Endothelial cell of umbilical vein (primary cell): ENCODE measurements around the gene CP. TPM values are rescaled to one million over a fixed set of nuclear protein-coding genes. Genes with fewer than 3 reads are reported as not detected.

Experiments used
- BruUV-seq: library from RNA; stranded (reverse); fragments of 400-500 nt; replicated peaks from 2 replicates; lab custom pipeline; 2021; lab: Mats Ljungman, UMichigan
- CTCF ChIA-PET: fragments of 300-600, 350-600 bp; sonication (Branson Sonifier 250); formaldehyde crosslinking; loops from one replicate; lab custom pipeline; 2021; ENCODE audit warnings: antibody characterized with exemption, inconsistent platforms; lab: Charles Lee
- POLR2A ChIA-PET: fragments of 300-600, 350-600 bp; sonication (Branson Sonifier 250); formaldehyde crosslinking; loops from one replicate; lab custom pipeline; 2021; ENCODE audit warnings: antibody characterized with exemption, inconsistent platforms; lab: Charles Lee
- DNase-seq: peaks from one replicate; pipeline ENCODE4 v3.0.0-alpha.2; 2011; ENCODE audit warnings: low read depth, low spot score
- FAIRE-seq: peaks from 2 replicates; lab custom pipeline; 2011; peaks lifted over from hg19 to GRCh38; lab: Jason Lieb, UNC
- H2AFZ ChIP-seq: 2 replicates; pipeline ENCODE4 v1.6.0; 2012; ENCODE audit warnings: low read depth, low read length, control low read depth, inconsistent platforms
- H3K27ac ChIP-seq: 2 replicates; pipeline ENCODE4 v1.5.1; 2011; ENCODE audit warnings: low read depth, mild to moderate bottlenecking, control low read depth, low read length, moderate library complexity; ENCODE audit not compliant: insufficient read depth
- H3K27me3 ChIP-seq, 2 experiments: 2 replicates each; pipeline versions ENCODE4 v1.6.0 to v1.6.1; 2011; ENCODE audit warnings: low read length in 2 of 2, mixed read lengths in 1 of 2; ENCODE audit not compliant: control insufficient read depth in 2 of 2, insufficient read depth in 2 of 2
- H3K36me3 ChIP-seq, 2 experiments: 2 replicates in 1 of 2; 3 replicates in 1 of 2; pipeline ENCODE4 v1.5.1; 2011; ENCODE audit warnings: low read length in 2 of 2, mild to moderate bottlenecking in 1 of 2, moderate library complexity in 1 of 2; ENCODE audit not compliant: control insufficient read depth in 2 of 2, insufficient read depth in 2 of 2; ENCODE audit errors: extremely low read depth in 1 of 2
- H3K4me1 ChIP-seq: 3 replicates; pipeline ENCODE4 v1.5.1; 2011; ENCODE audit warnings: mild to moderate bottlenecking, low read length; ENCODE audit not compliant: control insufficient read depth, insufficient read depth; ENCODE audit errors: extremely low read depth
- H3K4me2 ChIP-seq: 2 replicates; pipeline ENCODE4 v1.6.1; 2011; ENCODE audit warnings: low read length, control low read depth, mixed read lengths; ENCODE audit not compliant: insufficient read depth
- H3K4me3 ChIP-seq, 3 experiments: fragments of 200-600 bp in 1 of 3; sonication (generic), shearing (Covaris generic) in 1 of 3; replicated peaks in 1 of 3; 2 replicates each; pipeline ENCODE4 v1.5.1; 2011 to 2016; ENCODE audit warnings: control low read depth in 3 of 3, low read length in 3 of 3, mild to moderate bottlenecking in 2 of 3, inconsistent platforms in 1 of 3, low read depth in 1 of 3, moderate library complexity in 1 of 3; ENCODE audit not compliant: insufficient read depth in 1 of 3
- H3K79me2 ChIP-seq: 2 replicates; pipeline ENCODE4 v1.6.0; 2012; ENCODE audit warnings: low read length, inconsistent platforms; ENCODE audit not compliant: control insufficient read depth, insufficient read depth
- H3K9ac ChIP-seq: replicated peaks from 2 replicates; pipeline ENCODE3; 2011; ENCODE audit warnings: low read length, control low read depth; ENCODE audit not compliant: insufficient read depth; ENCODE audit errors: extremely low read depth
- H3K9me1 ChIP-seq: replicated peaks from 3 replicates; pipeline ENCODE4 v1.6.0; 2011; ENCODE audit warnings: mild to moderate bottlenecking, low read length; ENCODE audit not compliant: control insufficient read depth, insufficient read depth; ENCODE audit errors: extremely low read depth
- H3K9me3 ChIP-seq: replicated peaks from 2 replicates; pipeline ENCODE4 v1.5.1; 2012; ENCODE audit warnings: low read length, inconsistent platforms; ENCODE audit not compliant: control insufficient read depth, insufficient read depth
- H4K20me1 ChIP-seq: replicated peaks from 2 replicates; pipeline ENCODE3; 2011; ENCODE audit warnings: mild to moderate bottlenecking, low read length; ENCODE audit not compliant: control insufficient read depth, insufficient read depth; ENCODE audit errors: extremely low read depth
- CTCF ChIP-seq, 2 donors: IDR thresholded peaks; 1 replicate in 1 of 2; 2 replicates in 1 of 2; pipeline ENCODE4 v1.5.1; 2011; ENCODE audit warnings: low read length in 2 of 2, mild to moderate bottlenecking in 2 of 2, moderate library complexity in 2 of 2, control low read depth in 1 of 2, inconsistent platforms in 1 of 2, low read depth in 1 of 2; ENCODE audit not compliant: insufficient read depth in 1 of 2; ENCODE audit errors: extremely low read depth in 1 of 2
- EZH2 ChIP-seq: IDR thresholded peaks from 2 replicates; pipeline ENCODE4 v1.6.1; 2012; ENCODE audit warnings: borderline replicate concordance, low read depth, mild to moderate bottlenecking, moderate library complexity, low read length, inconsistent platforms; ENCODE audit not compliant: severe bottlenecking
- FOS ChIP-seq: IDR thresholded peaks from 2 replicates; pipeline ENCODE4 v1.6.1; 2011; ENCODE audit warnings: mild to moderate bottlenecking, low read length, moderate library complexity, borderline replicate concordance; ENCODE audit not compliant: insufficient read depth
- GATA2 ChIP-seq: IDR thresholded peaks from 2 replicates; pipeline ENCODE4 v1.7.0; 2011; ENCODE audit warnings: low read depth, mild to moderate bottlenecking, moderate library complexity, mixed read lengths, low read length; ENCODE audit not compliant: insufficient read length, insufficient read depth
- JUN ChIP-seq: IDR thresholded peaks from 2 replicates; pipeline ENCODE4 v1.6.1; 2011; ENCODE audit warnings: borderline replicate concordance, low read depth; ENCODE audit not compliant: insufficient read length, insufficient read depth
- MAX ChIP-seq: IDR thresholded peaks from 2 replicates; pipeline ENCODE4 v1.6.1; 2011; ENCODE audit not compliant: insufficient read depth, insufficient read length
- MYC ChIP-seq: IDR thresholded peaks from one replicate; pipeline ENCODE4 v1.6.1; 2011; ENCODE audit warnings: mild to moderate bottlenecking, low read depth, low read length
- POLR2A ChIP-seq: IDR thresholded peaks from 2 replicates; pipeline ENCODE4 v1.6.1; 2012; ENCODE audit warnings: low read depth, mild to moderate bottlenecking, control low read depth, low read length
- POLR2AphosphoS5 ChIP-seq: IDR thresholded peaks from 2 replicates; pipeline ENCODE4 v1.6.1; 2012; ENCODE audit warnings: low read depth, mild to moderate bottlenecking, control low read depth, low read length, moderate library complexity; ENCODE audit not compliant: insufficient read depth
- dilution Hi-C: fragments of 300-500 bp; cut with MboI; formaldehyde crosslinking; loops from one replicate; pipeline ENCODE4 v1.15.0; 2019; ENCODE audit warnings: low sequenced_read_pairs; ENCODE audit not compliant: extremely low pct_ligation_motif_present
- intact Hi-C: fragments of 100-400 bp; cut with micrococcal nuclease; formaldehyde crosslinking; loops from one replicate; pipeline ENCODE4 v1.10.0; 2022
- polyA plus RNA-seq, 4 experiments: library from polyadenylated mRNA; depleted of rRNA in 3 of 4; stranded (reverse) in 3 of 4; unstranded in 1 of 4; fragments of >200 nt; gene quantifications; 2 replicates each; pipeline versions ENCODE4 v1.2.1 to v1.2.3, GENCODE V29; 2011 to 2012; ENCODE audit warnings: missing spikeins in 1 of 4
- total RNA-seq: library from RNA; stranded (reverse); gene quantifications from 2 replicates; pipeline ENCODE4 v1.2.3, GENCODE V29; 2021

The CP gene
- total and polyA plus RNA-seq, 2 donors (not counting 3 experiments of a cell fraction or from before 2014, with no cell fraction given): not detected

GRCh38 chr3:149163066-149163465 lies 58.6 kb downstream of the CP start:
- Histone ChIP-seq H4K20me1 (no peaks in the 10 kb centered on the region), H2AFZ (no peak overlapping the region), H3K4me1 (no peaks in the 10 kb centered on the region), H3K9me1 (no peaks in the 10 kb centered on the region), H3K27ac (no peak overlapping the region), H3K4me3 (no peak overlapping the region), H3K4me2 (no peak overlapping the region), H3K9ac (no peak overlapping the region), H3K36me3 (peaks cover 2 to 8% of the 10 kb centered on the region in 2 experiments), H3K79me2 (no peaks in the 10 kb centered on the region), H3K9me3 (no peaks in the 10 kb centered on the region), H3K27me3 (no peaks in the 10 kb centered on the region)
- FAIRE-seq (no peak), DNase-seq (no peak)
- intact Hi-C loops (no loop called here), dilution Hi-C loops (no loop called here)
- TF ChIP-seq JUN (no peak), EZH2 (no peak), GATA2 (no peak), MYC (no peak), MAX (no peak), POLR2AphosphoS5 (no peak), CTCF (IDR thresholded peaks at IDR 0.05; ENCODE audit: extremely low read depth in 1 of 2, insufficient read depth in 1 of 2, low read depth in 1 of 2, low read length in 2 of 2) (no peak), FOS (no peak), POLR2A (no peak)
- ChIA-PET POLR2A (no interaction called here), CTCF (interaction anchor here (0.5 to 2.8 kb wide), 3 partner anchors 8 to 171 kb away, joined by 3 to 9 read pairs (median 3); no protein-coding TSS in a partner anchor)
- no TSS peak for BruUV-seq
